AG04450 (cell line): ENCODE measurements around the gene MTF2. TPM values are rescaled to one million over a fixed set of nuclear protein-coding genes. Genes with fewer than 3 reads are reported as not detected.

Experiments
- CTCF ChIA-PET: fragments of 300-600, 350-600 bp; formaldehyde crosslinking; extraction: SDS; loops from one replicate; lab custom pipeline; 2022; ENCODE audit warnings: antibody characterized with exemption, inconsistent platforms; lab: Charles Lee
- POLR2A ChIA-PET: fragments of 350-600 bp; formaldehyde crosslinking; extraction: SDS; loops from one replicate; lab custom pipeline; 2021; ENCODE audit warnings: antibody characterized with exemption, inconsistent platforms; lab: Yijun Ruan, JAX
- DNase-seq: peaks from one replicate; pipeline ENCODE4 v3.0.0-alpha.2; 2011; ENCODE audit warnings: low read depth, low spot score
- H3K27ac ChIP-seq: one replicate; pipeline ENCODE4 v1.5.1; 2012; ENCODE audit warnings: low read depth, low read length, control low read depth
- H3K27me3 ChIP-seq: one replicate; pipeline ENCODE4 v1.6.0; 2012; ENCODE audit warnings: low read length; ENCODE audit not compliant: control insufficient read depth, insufficient read depth
- H3K4me3 ChIP-seq: 2 replicates; pipeline ENCODE4 v1.5.1; 2011; ENCODE audit warnings: mild to moderate bottlenecking, low read depth, low read length, control low read depth
- H3K9me3 ChIP-seq: 2 replicates; pipeline ENCODE4 v1.5.1; 2012; ENCODE audit warnings: low read length; ENCODE audit not compliant: control insufficient read depth, insufficient read depth
- CTCF ChIP-seq: IDR thresholded peaks from 2 replicates; pipeline ENCODE4 v1.5.1; 2011; ENCODE audit warnings: low read depth, low read length, control low read depth, inconsistent platforms
- polyA plus RNA-seq: library from polyadenylated mRNA; depleted of rRNA; stranded (reverse); fragments of >200 nt; gene quantifications from 2 replicates; pipeline ENCODE4 v1.2.3, GENCODE V29; 2011

Gene MTF2
- polyA plus RNA-seq, 1 experiment: 23.9 TPM

DNA sequence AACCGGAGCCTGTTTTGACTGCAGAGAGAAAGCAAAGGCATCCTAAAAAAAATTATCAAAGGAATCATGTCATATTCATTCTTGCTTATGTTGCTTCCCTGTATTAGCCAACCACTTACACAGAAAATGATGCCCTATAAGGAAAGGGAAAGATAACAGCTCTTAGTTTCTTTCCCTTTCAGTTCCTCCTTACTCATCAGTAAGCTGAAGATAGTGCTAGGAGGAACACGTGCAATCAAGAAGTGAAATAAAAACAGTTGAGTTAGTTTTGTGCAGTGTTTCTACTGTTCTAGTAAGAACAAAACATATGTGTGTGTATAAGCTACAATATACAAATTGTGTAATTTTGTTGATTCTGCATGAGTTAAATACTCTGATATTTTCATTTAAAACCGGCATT is 45.3 kb upstream of the MTF2 start:
- Histone ChIP-seq H3K27ac (no peak overlapping the region), H3K4me3 (no peak overlapping the region), H3K9me3 (no peaks in the 10 kb centered on the region), H3K27me3 (peaks cover 5% of the 10 kb centered on the region)
- POLR2A ChIA-PET: no interaction called here
- DNase-seq: no peak
- CTCF ChIA-PET: interaction anchor here (1.0 to 1.4 kb wide), 3 partner anchors 10 to 40 kb away, joined by 3 read pairs; no protein-coding TSS in a partner anchor
- TF ChIP-seq CTCF: no peak

DNA sequence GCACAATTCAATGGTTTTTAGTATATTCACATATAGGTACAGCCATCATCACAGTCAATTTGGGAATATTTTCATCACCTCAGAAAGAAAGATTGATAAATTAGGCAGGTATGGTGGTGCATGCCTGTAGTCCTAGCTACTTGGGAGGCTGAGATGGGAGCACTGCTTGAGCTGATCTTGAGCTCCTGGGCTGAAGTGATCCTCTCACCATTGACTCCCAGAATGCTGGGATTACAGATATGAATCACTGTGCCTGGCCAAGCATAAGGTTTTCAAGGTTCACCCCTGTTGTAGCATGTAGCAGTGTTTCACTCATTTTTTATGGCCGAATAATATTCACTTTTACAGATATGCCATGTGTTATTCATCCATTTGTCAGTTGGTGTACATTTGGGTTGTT is 44.7 kb upstream of the MTF2 start:
- peaks cover 5% of the 10 kb centered on the region for H3K27me3 ChIP-seq
- no peak overlapping the region for H3K27ac ChIP-seq
- no peak for DNase-seq
- no peak overlapping the region for H3K4me3 ChIP-seq
- H3K9me3 ChIP-seq: no peaks in the 10 kb centered on the region
- TF ChIP-seq CTCF: no peak
- ChIA-PET CTCF (interaction anchor here (1.0 to 1.4 kb wide), 3 partner anchors 11 to 40 kb away, joined by 3 read pairs; no protein-coding TSS in a partner anchor), POLR2A (no interaction called here)

GRCh38 chr1:93036672-93037071 is 42.4 kb upstream of the MTF2 start:
- Histone ChIP-seq H3K9me3 (no peaks in the 10 kb centered on the region), H3K27ac (no peak overlapping the region), H3K27me3 (peaks cover 8% of the 10 kb centered on the region), H3K4me3 (no peak overlapping the region)
- POLR2A ChIA-PET: interaction anchor here (0.7 kb wide), 1 partner anchor 13 kb away, joined by 6 read pairs; no protein-coding TSS in a partner anchor
- CTCF ChIA-PET: interaction anchor here (0.5 to 0.7 kb wide), 2 partner anchors 73 to 1884 kb away, joined by 3 to 8 read pairs; no protein-coding TSS in a partner anchor
- no peak for TF ChIP-seq CTCF
- no peak for DNase-seq

- POLR2A ChIA-PET: no interaction called here
- no peak for TF ChIP-seq CTCF
- CTCF ChIA-PET: interaction anchor here (1.2 kb wide), 1 partner anchor 48 kb away, joined by 6 read pairs; no protein-coding TSS in a partner anchor
These were observed 36.7 kb upstream of the MTF2 start for GRCh38 chr1:93042187-93043056.

DNA sequence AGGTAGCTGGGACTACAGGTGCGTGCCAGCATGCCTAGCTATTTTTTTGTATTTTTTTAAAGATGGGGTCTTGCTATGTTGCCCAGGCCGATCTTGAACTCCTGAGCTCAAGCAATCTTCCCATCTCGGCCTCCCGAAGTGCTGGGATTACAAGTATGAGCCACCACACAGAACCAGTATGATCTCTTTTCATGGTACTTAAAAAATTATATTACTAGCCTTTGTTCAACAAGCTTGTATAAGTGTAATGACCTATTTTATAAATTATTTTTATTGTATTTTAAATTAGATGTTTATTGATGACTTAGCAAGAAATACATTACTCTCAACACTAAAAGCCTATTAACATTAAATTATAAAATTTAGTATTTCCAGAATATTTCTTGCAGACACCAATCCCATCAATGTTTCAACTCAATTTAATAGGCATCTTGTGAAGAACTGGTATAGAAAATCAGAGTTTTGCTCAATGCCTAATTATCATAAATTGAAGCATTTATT is 36.0 kb upstream of the MTF2 start:
- TF ChIP-seq CTCF: no peak
- H3K4me3 ChIP-seq: no peak overlapping the region
- no peaks in the 10 kb centered on the region for H3K9me3 ChIP-seq
- CTCF ChIA-PET: interaction anchor here (1.2 kb wide), 1 partner anchor 49 kb away, joined by 6 read pairs; no protein-coding TSS in a partner anchor
- peaks cover 5% of the 10 kb centered on the region for H3K27me3 ChIP-seq
- DNase-seq: no peak
- H3K27ac ChIP-seq: no peak overlapping the region
- POLR2A ChIA-PET: no interaction called here

More at GRCh38 chr1:93042187-93043056, 36.7 kb upstream of the MTF2 start:
- Histone ChIP-seq H3K27ac (no peak overlapping the region), H3K27me3 (peaks cover 6% of the 10 kb centered on the region), H3K9me3 (no peaks in the 10 kb centered on the region), H3K4me3 (no peak overlapping the region)
- DNase-seq: no peak
